Keratinocyte (primary cell): ENCODE measurements around the gene ADAMTS13. TPM values are rescaled to one million over a fixed set of nuclear protein-coding genes. Genes with fewer than 3 reads are reported as not detected.

Source experiments
- DNase-seq: peaks from one replicate; pipeline ENCODE4 v3.0.0-alpha.2; 2011; ENCODE audit warnings: low read depth, missing footprints, low spot score
- FAIRE-seq: peaks from 2 replicates; lab custom pipeline; 2011; peaks lifted over from hg19 to GRCh38; lab: Jason Lieb, UNC
- H2AFZ ChIP-seq: 2 replicates; pipeline ENCODE4 v1.6.0; 2012; ENCODE audit warnings: low read length, control low read depth, inconsistent platforms; ENCODE audit not compliant: control insufficient read depth
- H3K27ac ChIP-seq: 2 replicates; pipeline ENCODE4 v1.5.1; 2011; ENCODE audit warnings: low read length; ENCODE audit not compliant: control insufficient read depth, insufficient read depth
- H3K27me3 ChIP-seq: 3 replicates; pipeline ENCODE4 v1.6.0; 2011; ENCODE audit warnings: low read length; ENCODE audit not compliant: control insufficient read depth, insufficient read depth; ENCODE audit errors: extremely low read depth
- H3K36me3 ChIP-seq, 2 experiments: 2 replicates in 1 of 2; 3 replicates in 1 of 2; pipeline ENCODE4 v1.5.1; 2011; ENCODE audit warnings: low read length in 2 of 2, mild to moderate bottlenecking in 1 of 2; ENCODE audit not compliant: control insufficient read depth in 2 of 2, insufficient read depth in 2 of 2; ENCODE audit errors: extremely low read depth in 1 of 2
- H3K4me1 ChIP-seq: 3 replicates; pipeline ENCODE4 v1.5.1; 2011; ENCODE audit warnings: low read length; ENCODE audit not compliant: control insufficient read depth, insufficient read depth; ENCODE audit errors: extremely low read depth
- H3K4me2 ChIP-seq: 3 replicates; pipeline ENCODE4 v1.6.0; 2011; ENCODE audit warnings: low read depth, low read length; ENCODE audit not compliant: control insufficient read depth, insufficient read depth; ENCODE audit errors: extremely low read depth
- H3K4me3 ChIP-seq, 3 experiments: fragments of 200-600 bp in 1 of 3; sonication (generic) in 1 of 3; 2 replicates in 2 of 3; 3 replicates in 1 of 3; pipeline ENCODE4 v1.5.1; 2011 to 2016; ENCODE audit warnings: low read length in 3 of 3, mild to moderate bottlenecking in 3 of 3, control low read depth in 2 of 3, inconsistent platforms in 1 of 3, low read depth in 1 of 3, mixed read lengths in 1 of 3, mixed run types in 1 of 3, moderate library complexity in 1 of 3; ENCODE audit not compliant: control insufficient read depth in 2 of 3, insufficient read depth in 2 of 3; ENCODE audit errors: extremely low read depth in 1 of 3
- H3K79me2 ChIP-seq: 2 replicates; pipeline ENCODE4 v1.6.0; 2012; ENCODE audit warnings: low read length; ENCODE audit not compliant: control insufficient read depth, insufficient read depth
- H3K9ac ChIP-seq: 3 replicates; pipeline ENCODE4 v1.6.0; 2011; ENCODE audit warnings: low read length; ENCODE audit not compliant: control insufficient read depth, insufficient read depth; ENCODE audit errors: extremely low read depth
- H3K9me1 ChIP-seq: 3 replicates; pipeline ENCODE4 v1.6.0; 2011; ENCODE audit warnings: low read length; ENCODE audit not compliant: control insufficient read depth, insufficient read depth; ENCODE audit errors: extremely low read depth
- H3K9me3 ChIP-seq: 2 replicates; pipeline ENCODE4 v1.5.1; 2012; ENCODE audit warnings: low read depth, low read length; ENCODE audit not compliant: control insufficient read depth
- H4K20me1 ChIP-seq: 3 replicates; pipeline ENCODE4 v1.6.0; 2011; ENCODE audit warnings: low read length; ENCODE audit not compliant: control insufficient read depth, insufficient read depth; ENCODE audit errors: extremely low read depth
- EZH2 ChIP-seq: IDR thresholded peaks from one replicate; pipeline ENCODE4 v1.6.1; 2012; ENCODE audit warnings: inconsistent platforms, mild to moderate bottlenecking, low read length, moderate library complexity
- dilution Hi-C: fragments of 300-500 bp; cut with MboI; formaldehyde crosslinking; loops from one replicate; pipeline ENCODE4 v1.7.0; 2020; ENCODE audit warnings: low sequenced_read_pairs; ENCODE audit not compliant: extremely low pct_ligation_motif_present
- polyA plus RNA-seq, 5 experiments: library from polyadenylated mRNA; depleted of rRNA in 3 of 5; stranded (reverse) in 3 of 5; stranded (forward) in 1 of 5; unstranded in 1 of 5; fragments of >200 nt; gene quantifications; 1 replicate in 1 of 5; 2 replicates in 3 of 5; 3 replicates in 1 of 5; pipeline versions ENCODE4 v1.2.1 to v1.2.3, GENCODE V29; 2011 to 2012; ENCODE audit warnings: missing spikeins in 2 of 5, low read depth in 1 of 5, low replicate concordance in 1 of 5
- TF ChIP-seq, protein P1 (sequence below), 3 experiments: IDR thresholded peaks in 1 of 3; conservative IDR thresholded peaks in 1 of 3; optimal IDR thresholded peaks in 1 of 3; 2 replicates in 2 of 3; 3 replicates in 1 of 3; pipeline versions ENCODE3 to v1.5.1; 2011; ENCODE audit warnings: low read length in 3 of 3, mild to moderate bottlenecking in 3 of 3, moderate library complexity in 2 of 3, control low read depth in 1 of 3, inconsistent platforms in 1 of 3; ENCODE audit not compliant: insufficient read depth in 2 of 3; ENCODE audit errors: extremely low read depth in 1 of 3

Gene ADAMTS13
- polyA plus RNA-seq, 1 donor (not counting 4 experiments of a cell fraction or from before 2014, with no cell fraction given): 1.1 TPM

DNA sequence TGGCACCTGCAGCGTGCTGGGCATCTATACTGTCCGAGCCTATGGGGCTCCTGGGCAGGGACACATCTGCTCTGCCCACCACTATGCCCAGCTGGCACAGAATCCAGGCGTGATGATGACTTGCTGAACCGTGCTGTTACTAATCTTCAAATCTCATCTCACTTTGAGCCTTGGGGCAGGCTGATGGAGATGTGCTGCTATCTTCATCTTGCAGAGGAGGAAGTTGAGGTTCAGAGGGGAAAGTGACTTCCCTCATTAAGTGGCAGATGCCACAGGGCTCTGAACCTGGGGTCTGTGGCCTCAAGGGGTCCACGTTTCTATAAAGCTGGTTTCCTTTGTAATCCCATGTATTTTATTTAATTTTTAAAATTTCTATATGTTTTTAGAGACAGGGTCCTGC is 52.0 kb downstream of the ADAMTS13 start:
- Histone ChIP-seq H3K27me3 (no peaks in the 10 kb centered on the region), H3K4me2 (no peak overlapping the region), H3K9me3 (no peaks in the 10 kb centered on the region), H3K79me2 (peaks cover 23% of the 10 kb centered on the region), H3K27ac (no peak overlapping the region), H3K9me1 (peaks cover 3% of the 10 kb centered on the region), H2AFZ (no peak overlapping the region), H3K4me3 (no peak overlapping the region), H3K36me3 (peaks cover 21 to 40% of the 10 kb centered on the region in 2 experiments), H3K4me1 (peaks cover 14% of the 10 kb centered on the region), H4K20me1 (peaks cover 3% of the 10 kb centered on the region), H3K9ac (no peak overlapping the region)
- dilution Hi-C loops: no loop called here
- DNase-seq: no peak
- TF ChIP-seq, protein P1, sequence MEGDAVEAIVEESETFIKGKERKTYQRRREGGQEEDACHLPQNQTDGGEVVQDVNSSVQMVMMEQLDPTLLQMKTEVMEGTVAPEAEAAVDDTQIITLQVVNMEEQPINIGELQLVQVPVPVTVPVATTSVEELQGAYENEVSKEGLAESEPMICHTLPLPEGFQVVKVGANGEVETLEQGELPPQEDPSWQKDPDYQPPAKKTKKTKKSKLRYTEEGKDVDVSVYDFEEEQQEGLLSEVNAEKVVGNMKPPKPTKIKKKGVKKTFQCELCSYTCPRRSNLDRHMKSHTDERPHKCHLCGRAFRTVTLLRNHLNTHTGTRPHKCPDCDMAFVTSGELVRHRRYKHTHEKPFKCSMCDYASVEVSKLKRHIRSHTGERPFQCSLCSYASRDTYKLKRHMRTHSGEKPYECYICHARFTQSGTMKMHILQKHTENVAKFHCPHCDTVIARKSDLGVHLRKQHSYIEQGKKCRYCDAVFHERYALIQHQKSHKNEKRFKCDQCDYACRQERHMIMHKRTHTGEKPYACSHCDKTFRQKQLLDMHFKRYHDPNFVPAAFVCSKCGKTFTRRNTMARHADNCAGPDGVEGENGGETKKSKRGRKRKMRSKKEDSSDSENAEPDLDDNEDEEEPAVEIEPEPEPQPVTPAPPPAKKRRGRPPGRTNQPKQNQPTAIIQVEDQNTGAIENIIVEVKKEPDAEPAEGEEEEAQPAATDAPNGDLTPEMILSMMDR (optimal IDR thresholded peaks at IDR 0.05 in 1 of 3, IDR thresholded peaks at IDR 0.05 in 1 of 3, conservative IDR thresholded peaks at IDR 0.05 in 1 of 3; ENCODE audit: extremely low read depth in 1 of 3, insufficient read depth in 2 of 3, low read length in 3 of 3): no peak
- no peak for TF ChIP-seq EZH2
- no peak for FAIRE-seq

GRCh38 chr9:133474853-133475252 is 52.7 kb downstream of the ADAMTS13 start:
- FAIRE-seq (no peak), DNase-seq (no peak)
- H3K4me3 ChIP-seq: no peak overlapping the region
- no peak overlapping the region for H3K27ac ChIP-seq
- no peak overlapping the region for H3K9ac ChIP-seq
- peaks cover 3% of the 10 kb centered on the region for H4K20me1 ChIP-seq
- H3K4me1 ChIP-seq: peaks cover 21% of the 10 kb centered on the region
- TF ChIP-seq, protein P1 (optimal IDR thresholded peaks at IDR 0.05 in 1 of 3, IDR thresholded peaks at IDR 0.05 in 1 of 3, conservative IDR thresholded peaks at IDR 0.05 in 1 of 3; ENCODE audit: extremely low read depth in 1 of 3, insufficient read depth in 2 of 3, low read length in 3 of 3): no peak
- TF ChIP-seq EZH2: no peak
- dilution Hi-C loops: no loop called here
- no peaks in the 10 kb centered on the region for H3K9me3 ChIP-seq
- no peaks in the 10 kb centered on the region for H3K27me3 ChIP-seq
- no peak overlapping the region for H2AFZ ChIP-seq
- H3K9me1 ChIP-seq: peaks cover 3% of the 10 kb centered on the region
- no peak overlapping the region for H3K4me2 ChIP-seq
- H3K36me3 ChIP-seq: peaks cover 21 to 40% of the 10 kb centered on the region in 2 experiments
- H3K79me2 ChIP-seq: peaks cover 23% of the 10 kb centered on the region
